WTC11 (cell line): ENCODE measurements around the gene MYLK3. TPM values are rescaled to one million over a fixed set of nuclear protein-coding genes. Genes with fewer than 3 reads are reported as not detected.

ENCODE experiments used
- total RNA-seq: library from RNA; stranded (reverse); gene quantifications from 3 replicates; pipeline ENCODE4 v1.2.3, GENCODE V29; 2021

MYLK3 gene
- total RNA-seq, 1 experiment from 2014 or later = 0.79 TPM

Other genes with a start within 250 kb of the MYLK3 start
- gene SHCBP1, start 127.0 kb downstream of the MYLK3 start, total RNA-seq = 15.4 to 20.2 TPM (median 15.7 TPM) in 3 replicates
- 59.2 to 72.1 TPM (median 62.1 TPM) in 3 replicates for gene VPS35, start 59.2 kb downstream of the MYLK3 start, total RNA-seq
- gene ORC6, start 58.7 kb downstream of the MYLK3 start, total RNA-seq = 71.8 to 76.1 TPM (median 71.9 TPM) in 3 replicates
- gene C16orf87, start 82.8 kb upstream of the MYLK3 start, total RNA-seq = 21.8 to 22.5 TPM (median 22.5 TPM) in 3 replicates
- 61.0 to 81.8 TPM (median 63.1 TPM) in 3 replicates for gene GPT2, start 136.0 kb upstream of the MYLK3 start, total RNA-seq
- gene DNAJA2, start 225.3 kb upstream of the MYLK3 start, total RNA-seq = 101 to 103 TPM (median 102 TPM) in 3 replicates